ENCODE data around the gene DMD.
"Not testable (repeated sequence)": the region's sequence is repeated elsewhere in the genome, so short reads cannot be mapped to it uniquely, and the experiment has no call there.

Gene DMD

GRCh38 chrX:32451954-32452695 lies 759.2 kb downstream of the DMD start:
- no peak for DNase-seq

GRCh38 chrX:32448945-32449344 lies 762.4 kb downstream of the DMD start:
- DNase-seq: no peak

GRCh38 chrX:32448320-32448719 lies 763.0 kb downstream of the DMD start:
- no peak for DNase-seq

GRCh38 chrX:32447640-32448039 lies 763.7 kb downstream of the DMD start:
- DNase-seq: no peak

GRCh38 chrX:32443841-32444240 lies 767.5 kb downstream of the DMD start:
- DNase-seq: no peak

- no peak for DNase-seq
Measured at GRCh38 chrX:32421266-32421665, 790.1 kb downstream of the DMD start.

GRCh38 chrX:32408389-32408788 lies 803.0 kb downstream of the DMD start:
- no peak for DNase-seq

GRCh38 chrX:32397562-32398216 lies 813.7 kb downstream of the DMD start:
- no peak for DNase-seq

GRCh38 chrX:32395878-32396277 lies 815.5 kb downstream of the DMD start:
- DNase-seq: no peak

- DNase-seq: no peak
Measured at GRCh38 chrX:32392655-32393054, 818.7 kb downstream of the DMD start.

- DNase-seq: no peak
Measured at GRCh38 chrX:32370456-32371205, 840.7 kb downstream of the DMD start.

GRCh38 chrX:32293962-32294700 lies 917.2 kb downstream of the DMD start:
- no peak for DNase-seq

GRCh38 chrX:32289356-32289755 lies 922.0 kb downstream of the DMD start:
- no peak for DNase-seq

- DNase-seq: no peak
Measured at GRCh38 chrX:32281853-32282252, 929.5 kb downstream of the DMD start.

- no peak for DNase-seq
Measured at GRCh38 chrX:32280921-32281320, 930.4 kb downstream of the DMD start.

GRCh38 chrX:32280489-32280888 lies 930.9 kb downstream of the DMD start:
- no peak for DNase-seq

GRCh38 chrX:32276153-32276552 lies 935.2 kb downstream of the DMD start:
- no peak for DNase-seq

GRCh38 chrX:32269866-32270265 lies 941.5 kb downstream of the DMD start:
- DNase-seq: no peak

GRCh38 chrX:32268207-32268606 lies 943.1 kb downstream of the DMD start:
- no peak for DNase-seq

- DNase-seq: no peak
Measured at GRCh38 chrX:32267796-32268195, 943.6 kb downstream of the DMD start.

- DNase-seq: not testable (repeated sequence)
Measured at GRCh38 chrX:32246675-32247074, 964.7 kb downstream of the DMD start.

- no peak for DNase-seq
Measured at GRCh38 chrX:32195611-32196010, 1015.7 kb downstream of the DMD start.

GRCh38 chrX:32191316-32191715 lies 1020.0 kb downstream of the DMD start:
- no peak for DNase-seq
